Activated T-cell treated with anti-CD3 and anti-CD28 coated beads for 4 hours (primary cell): ENCODE measurements around the gene ANKS1B.

Source experiments
- DNase-seq: peaks from one replicate; pipeline ENCODE4 v3.0.0-alpha.2; 2020

ANKS1B gene

DNA sequence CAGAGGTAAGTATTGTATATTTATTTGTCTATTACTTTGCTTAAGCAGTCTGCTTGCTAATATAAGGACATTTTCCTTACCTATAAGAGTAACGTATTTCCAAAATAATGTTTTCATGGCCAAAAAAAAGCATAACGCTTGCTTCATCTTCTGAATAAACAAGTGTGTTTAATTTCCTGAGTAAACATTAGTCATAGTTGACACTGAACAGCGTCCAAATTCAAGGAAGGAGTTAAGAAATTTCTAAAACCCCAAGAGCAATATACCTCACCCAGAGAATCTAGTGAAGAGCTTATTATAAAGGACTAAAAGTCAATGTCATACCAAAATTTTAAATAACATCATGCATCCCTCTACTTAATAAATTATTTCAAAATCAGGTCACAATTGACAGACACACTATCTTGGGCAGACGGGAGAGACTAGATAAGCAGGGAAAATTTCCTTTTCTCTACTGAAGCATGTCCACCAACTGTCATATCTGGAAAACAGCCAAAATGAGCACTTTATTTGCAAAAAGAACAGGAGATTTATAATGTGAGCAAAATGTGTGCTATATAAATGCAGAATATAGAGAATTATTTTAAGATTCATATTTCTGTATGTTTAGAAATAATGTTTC lies 25.1 kb downstream of the ANKS1B start:
- no peak for DNase-seq

DNA sequence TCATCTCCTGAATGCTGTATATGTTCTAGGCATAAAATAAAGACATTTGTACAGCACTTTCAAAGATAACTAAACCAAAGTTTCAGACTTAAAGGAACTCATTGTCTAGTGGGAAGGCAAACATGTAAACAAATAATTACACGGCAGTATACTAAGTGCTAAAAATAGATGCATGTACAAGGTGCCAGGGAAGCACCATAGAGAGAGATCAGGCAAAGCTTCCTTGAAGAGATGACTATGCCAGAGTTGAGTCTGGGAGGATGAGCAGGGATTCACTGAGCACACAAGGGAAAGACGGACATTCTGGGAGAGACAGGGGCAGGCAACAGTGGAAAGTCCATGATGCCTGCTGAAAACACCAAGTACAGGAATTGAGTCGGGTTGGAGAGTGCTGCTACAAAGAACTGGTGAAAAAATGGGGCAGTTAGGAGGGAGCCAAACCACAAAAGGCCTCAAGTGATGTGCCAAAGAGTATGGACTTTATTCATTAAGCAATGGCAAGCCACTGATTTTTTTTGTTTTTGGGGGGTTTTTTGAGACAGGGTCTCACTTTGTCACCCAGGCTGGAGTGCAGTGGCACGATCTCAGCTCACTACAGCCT lies 26.8 kb downstream of the ANKS1B start:
- no peak for DNase-seq

DNA sequence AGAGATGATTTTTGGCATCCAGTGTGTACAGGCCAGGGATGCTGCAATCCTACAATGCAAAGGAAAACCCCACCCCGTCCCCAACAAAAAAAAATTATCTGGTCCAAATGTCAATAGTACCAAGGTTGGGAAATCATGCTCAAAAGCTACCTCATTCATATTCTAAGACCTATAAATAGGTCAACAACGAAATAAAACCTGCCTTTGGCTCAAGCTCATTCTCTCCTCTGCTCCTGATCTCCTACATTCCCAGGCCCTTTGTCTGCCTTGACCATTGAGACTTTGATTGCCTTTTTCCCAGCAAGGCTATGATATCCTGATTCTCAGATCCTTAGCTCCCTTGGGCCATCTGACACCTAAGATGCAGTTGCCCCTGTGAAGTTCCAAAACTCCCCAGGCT lies 30.0 kb downstream of the ANKS1B start:
- DNase-seq: no peak

DNA sequence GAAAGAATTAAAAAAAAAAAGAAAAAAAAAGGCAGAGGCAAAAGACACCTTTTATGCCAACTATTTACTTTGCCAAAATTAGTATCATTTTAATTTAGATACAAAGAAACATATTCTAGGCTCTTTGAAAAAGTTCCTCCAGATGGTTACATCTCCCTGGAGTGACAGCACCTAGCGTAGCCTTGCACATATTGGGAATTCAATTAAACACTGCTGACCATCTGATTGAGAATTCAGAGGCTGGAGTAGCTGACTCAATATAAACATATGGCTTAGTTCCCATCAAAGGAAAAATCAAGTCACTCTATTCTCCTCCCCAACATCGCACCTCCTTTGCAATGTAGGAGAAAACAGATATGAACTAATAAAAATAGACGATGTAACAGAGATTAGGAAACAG lies 36.4 kb downstream of the ANKS1B start:
- DNase-seq: no peak

DNA sequence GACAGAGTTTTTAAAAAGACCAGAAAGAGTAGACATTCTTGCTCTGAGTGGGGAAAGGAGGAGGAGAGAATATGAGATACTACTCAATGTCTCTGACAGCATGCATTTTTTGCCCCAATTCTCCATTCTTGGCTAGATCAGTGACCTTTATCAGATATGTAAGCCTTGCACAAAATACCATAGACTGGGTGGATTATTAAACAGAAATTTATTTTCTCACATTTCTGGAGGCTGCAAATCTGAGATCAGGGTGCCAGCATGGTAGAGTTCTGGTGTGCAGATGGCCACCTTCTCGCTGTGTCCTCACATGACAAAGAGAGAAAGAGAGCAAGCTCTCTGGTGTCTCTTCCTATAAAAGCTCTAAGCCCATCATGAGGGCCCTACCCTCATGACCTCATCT lies 38.6 kb downstream of the ANKS1B start:
- DNase-seq: no peak

DNA sequence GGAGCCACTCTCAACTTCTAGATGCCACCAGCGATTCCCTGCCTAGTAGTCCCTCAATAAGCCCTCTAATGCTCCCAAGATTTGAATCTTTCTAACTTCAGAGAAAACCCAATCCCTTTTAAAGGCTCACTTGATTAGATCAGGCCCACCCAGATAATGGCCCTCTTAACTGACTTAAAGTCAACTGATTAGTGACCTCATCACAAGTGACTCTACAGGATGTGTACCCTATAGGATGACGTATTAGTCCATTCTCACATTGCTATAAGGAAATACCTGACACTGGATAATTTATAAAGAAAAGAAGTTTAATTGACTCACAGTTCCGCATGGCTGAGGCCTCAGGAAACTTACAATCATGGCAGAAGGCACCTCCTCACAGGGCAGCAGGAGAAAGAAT lies 49.1 kb downstream of the ANKS1B start:
- DNase-seq: no peak

DNA sequence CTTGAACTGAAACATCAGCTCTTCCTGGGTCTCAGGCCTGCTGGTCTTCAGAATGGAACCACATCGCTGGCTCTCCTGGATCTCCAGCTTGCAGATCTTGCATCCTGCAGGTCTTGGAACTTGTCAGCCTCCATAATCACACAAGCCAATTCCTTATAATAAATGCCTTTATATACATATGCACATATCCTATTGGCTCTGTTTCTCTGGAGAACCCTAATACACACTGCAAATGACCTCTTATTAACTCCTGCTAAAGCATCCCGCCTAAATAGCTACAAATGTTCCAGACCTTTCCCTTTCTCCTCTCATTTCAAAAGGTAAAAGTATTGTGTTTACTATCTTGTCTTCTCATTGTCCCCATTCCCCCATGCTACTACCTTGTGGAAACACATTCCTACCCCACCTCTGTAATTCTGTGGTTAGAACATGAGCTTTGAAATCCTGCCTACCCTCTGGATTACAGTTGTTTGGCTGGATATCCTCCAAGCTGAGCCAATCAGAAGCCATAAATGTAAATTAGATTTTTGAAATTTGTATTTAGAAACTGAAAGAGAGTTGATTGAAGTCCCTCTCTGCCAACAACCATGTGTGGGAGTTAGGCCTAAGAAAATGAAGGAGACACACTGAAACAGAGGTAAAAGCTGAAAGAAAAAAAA lies 58.1 kb downstream of the ANKS1B start:
- DNase-seq: no peak

DNA sequence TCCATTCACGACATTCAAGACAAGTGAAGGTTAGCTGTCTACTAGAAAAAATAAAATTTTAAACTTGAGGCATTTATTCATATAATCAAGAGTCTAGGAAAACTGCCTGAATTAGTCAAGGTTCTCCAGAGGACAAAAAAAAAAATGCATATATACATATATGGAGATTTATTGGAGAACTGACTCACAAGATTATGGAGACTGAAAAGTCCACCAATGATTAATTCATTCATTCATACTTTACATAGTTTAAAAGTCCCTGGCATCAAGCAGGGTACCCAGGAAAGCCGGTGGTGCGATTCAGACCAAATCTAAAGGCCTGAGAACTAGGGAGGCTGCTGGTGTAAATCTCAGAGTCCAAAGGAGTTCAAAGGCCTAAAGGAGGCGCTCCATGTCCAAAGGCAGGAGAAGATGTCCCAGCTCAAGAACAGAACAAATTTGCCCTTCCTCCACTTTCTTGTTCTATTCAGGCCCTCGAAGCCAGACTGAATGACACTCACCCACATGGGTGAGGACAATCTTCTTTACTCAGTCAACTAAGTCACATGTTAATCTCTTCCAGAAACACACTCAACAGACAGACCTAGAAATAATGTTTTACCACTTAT lies 64.3 kb downstream of the ANKS1B start:
- no peak for DNase-seq

DNA sequence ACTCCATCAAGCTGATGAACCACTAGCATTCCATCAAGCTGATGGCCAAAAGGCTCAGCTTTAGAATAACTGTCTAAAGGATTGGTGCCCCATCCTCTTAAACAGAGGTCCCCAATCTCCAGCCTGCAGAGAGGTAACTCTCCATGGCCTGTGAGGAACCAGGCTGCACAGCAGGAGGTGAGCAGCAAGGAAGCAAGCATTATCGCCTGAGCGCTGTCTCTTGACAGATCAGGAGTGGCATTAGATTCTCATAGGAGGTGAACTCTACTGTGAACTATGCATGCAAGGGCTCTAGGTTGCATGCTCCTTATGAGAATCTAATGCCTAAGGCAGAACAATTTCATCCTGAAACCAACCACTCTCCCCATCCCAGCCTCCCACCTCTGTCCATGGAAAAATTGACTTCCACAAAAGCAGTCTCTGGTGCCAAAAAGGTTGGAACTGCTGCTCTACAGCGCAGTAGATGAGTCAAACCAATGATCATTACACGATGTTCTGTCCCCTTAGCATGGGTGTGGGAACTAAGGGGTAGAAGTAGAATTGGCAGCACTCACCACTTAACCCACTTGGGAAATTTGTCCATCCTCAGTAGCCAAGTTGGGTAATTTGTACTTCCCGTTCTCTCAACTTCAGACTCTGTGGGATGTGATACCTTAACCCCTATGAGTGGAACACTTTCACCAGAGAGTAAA lies 66.9 kb downstream of the ANKS1B start:
- no peak for DNase-seq

DNA sequence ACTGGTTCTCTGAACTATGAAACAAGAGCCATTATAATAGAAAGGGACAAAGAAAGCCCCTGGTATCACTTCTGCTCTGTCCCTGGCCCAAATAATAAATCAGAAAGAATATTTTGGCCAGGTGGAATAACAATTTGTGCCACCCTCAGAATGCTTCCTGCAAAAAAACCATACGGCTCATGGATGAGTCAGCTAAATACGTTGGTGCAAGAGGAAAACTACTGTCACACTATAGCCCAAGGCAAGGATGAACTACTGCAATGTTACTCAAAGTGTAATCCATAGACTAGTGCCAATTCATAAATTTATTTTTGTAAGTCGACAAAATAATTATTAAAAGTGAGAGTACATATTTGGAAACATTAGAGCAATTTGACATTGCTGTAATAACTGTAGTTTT lies 68.2 kb downstream of the ANKS1B start:
- no peak for DNase-seq

DNA sequence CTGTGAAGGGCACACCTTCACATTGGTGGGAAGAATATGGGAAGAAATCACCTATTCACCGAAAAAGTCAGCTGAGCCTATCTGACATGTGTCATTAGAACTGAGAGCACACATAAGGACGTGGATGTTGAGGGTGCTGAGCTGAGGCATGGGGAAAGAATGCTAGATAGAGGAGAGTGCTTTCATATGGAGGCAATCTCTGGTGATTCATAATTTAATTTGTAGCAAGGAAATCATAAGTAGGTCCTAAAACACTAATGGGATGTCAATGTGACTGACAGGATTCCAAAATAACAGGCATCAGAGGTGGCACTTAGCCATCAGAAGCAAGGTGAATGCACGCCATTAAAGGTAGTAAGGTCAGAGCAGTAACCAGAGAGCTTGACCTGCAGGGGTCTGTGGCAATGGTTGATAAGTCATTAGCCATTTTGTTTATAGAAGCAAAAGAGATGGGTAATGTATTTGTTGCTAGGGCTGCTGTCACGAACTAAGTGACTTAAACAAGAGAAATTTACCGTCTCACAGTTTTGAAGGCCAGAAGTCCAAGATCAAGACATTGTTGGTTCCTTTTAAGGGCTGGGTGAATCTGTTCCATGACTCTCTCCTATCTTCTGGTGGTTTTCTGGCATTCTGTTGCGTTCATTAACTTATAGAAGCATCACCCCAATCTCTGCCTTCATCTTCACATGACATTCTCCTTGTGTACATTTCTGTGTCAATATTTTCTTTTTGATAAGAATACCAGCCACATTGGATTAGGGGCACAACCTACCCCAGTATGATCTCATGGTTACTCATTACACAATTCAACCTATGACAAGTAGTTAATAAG lies 69.3 kb downstream of the ANKS1B start:
- no peak for DNase-seq

DNA sequence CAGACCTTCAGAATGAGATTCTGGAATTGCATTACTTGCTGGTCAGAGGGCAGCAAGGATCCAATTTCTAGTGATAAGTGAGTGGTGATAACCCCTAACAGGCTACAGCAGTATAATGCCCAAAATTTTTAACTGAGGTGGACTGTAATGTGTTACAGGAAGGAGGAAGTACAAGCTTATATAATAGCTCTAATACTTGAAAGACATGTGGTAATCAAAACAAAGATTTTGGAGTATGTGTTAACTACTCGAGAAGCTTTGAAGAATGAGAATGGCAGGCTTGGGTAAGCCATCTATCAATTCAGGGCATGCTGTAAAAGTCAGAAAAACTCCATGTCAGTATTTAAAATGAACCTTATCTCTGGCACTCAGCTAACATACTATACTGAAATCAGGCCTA lies 70.5 kb downstream of the ANKS1B start:
- no peak for DNase-seq

DNA sequence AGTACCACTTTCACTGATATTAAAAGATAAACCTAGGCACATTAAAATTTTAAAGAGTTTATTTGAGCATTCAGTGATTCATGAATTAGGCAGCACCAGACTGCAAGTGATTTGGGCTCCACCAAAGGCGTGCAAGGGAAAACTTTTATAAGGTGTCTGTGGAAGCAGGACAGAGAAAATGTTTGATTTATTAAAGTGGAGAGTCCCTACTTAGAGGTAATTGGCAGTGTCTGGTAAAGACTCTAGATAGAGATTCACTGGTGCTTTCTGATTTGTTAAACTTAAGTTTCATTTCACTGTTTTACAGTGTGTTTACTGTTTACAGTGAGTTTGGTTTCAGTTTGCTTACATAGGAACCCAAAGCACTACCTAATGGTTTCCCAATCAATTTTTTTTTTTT lies 72.8 kb downstream of the ANKS1B start:
- DNase-seq: no peak

DNA sequence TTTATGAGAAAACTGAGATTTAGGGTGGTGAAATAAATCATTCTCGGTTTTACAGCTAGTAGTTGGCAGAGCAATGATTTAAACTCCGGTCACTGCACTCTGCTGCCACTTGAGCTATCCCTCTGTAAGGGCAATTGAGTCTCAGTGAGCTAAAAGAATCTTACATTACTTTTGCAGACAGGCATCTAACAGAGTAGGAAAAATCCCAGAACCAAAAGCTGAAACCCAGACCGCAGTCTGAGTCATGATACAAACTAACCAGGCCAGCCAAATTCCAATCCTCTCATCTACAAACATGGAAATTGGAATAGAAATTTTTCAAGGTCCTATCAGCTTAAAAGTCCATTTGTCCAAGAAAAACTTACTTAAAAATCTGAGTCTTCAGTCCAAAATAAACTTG lies 73.7 kb downstream of the ANKS1B start:
- no peak for DNase-seq

DNA sequence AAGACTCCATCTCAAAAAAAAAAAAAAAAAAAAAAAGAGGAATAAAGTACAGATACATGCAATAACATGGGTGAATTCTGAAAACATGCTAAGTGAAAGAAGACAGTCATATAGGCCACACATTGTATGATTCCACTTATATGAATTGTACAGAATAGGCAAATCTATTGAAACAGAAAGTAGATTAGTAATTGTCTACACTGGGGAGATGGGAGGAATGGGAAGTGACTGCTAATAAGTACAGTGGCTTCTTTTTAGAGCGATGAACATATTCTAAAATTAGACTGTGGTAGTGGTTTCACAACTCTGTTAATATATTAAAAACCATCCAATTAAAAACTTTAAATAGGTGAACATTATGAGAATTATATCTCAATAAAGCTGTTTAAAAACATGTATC lies 74.4 kb downstream of the ANKS1B start:
- no peak for DNase-seq

DNA sequence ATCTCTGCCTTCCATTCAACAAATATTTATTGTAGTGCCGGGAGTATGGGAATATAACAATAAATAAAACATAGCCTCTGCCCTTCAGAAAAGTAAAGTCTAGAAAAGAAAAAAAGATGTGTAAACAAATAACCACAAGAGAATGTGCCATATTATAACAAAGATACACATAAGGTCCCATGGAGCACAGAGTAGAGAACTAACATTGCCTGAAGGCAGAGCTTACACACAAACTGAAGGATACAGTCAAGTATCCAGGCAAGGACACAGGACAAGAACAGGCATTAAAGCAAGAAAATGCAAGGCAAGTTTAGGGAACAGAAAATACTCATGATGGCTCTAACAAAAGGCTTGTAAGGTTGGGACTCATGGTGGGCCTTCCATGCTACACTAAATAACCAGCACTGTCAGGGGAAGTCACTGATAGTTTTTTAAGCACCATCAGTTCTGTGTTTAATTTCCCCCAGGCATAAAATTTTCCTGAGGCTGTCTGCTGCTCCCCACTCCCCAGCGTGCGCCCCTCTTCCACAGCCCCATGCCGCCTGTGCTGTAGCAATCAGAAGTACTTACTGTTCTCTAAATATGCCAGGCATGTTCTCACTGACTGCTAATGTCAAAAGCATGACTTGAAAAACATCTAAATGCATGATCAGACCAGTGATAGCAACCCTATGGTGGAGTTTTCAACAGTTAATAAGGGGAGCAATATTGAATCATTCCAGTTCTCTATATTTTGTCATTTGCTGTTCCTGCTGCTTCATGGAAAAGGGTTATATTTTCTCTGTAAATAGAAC lies 77.8 kb downstream of the ANKS1B start:
- DNase-seq: no peak

DNA sequence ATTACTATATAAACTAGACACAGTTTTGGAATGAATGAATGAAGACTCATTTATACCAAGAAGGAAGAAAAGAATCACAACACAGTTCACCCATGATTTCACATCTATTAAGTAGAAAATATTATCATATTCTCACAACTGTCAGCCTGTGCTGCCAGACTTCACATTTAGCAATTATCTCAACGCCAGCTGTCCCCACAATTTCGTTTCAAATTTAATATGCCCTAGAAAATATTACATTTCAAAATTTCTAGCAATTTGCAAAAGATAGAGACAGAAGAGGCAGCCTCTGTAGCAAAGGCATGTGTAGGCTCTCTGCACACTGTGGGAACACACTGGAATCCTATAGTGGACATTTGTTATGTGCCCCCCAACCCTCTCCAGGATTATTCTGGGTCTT lies 83.6 kb downstream of the ANKS1B start:
- no peak for DNase-seq

DNA sequence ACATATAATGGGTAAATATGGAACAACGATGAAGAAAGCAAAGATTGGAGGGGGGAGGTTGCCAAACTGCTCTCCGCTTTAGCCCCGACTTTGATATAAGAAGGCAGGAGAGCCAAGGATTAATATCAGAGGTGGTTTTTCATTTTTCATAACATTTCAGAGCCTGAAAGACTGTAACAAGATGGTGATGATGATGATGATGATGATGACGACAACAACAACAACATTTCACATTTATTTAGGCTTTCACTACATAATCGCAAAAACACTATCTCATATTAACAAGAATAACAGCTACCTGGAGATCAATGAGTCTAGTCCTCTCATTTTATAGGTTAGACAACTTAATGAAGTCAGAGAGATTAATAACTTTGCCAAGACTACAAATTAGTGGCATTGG lies 86.1 kb downstream of the ANKS1B start:
- DNase-seq: no peak

DNA sequence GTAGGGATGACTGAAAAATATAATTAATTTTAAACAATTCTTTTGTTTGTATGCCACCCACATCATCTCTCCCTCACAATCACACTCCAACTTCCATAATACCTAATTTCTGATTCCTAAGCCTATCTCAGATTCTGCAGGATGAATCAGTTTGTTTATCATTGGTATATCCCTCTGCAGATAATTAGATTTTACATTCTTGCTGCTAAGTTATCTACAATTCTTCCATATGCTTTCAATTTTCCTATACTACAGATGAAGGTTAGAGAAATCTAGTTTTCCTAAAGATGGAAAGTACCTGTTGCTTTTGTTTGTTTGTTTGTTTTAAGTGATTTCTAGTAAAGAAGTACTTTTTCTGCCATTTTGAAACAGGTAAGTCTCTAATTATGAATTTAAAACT lies 105.3 kb downstream of the ANKS1B start:
- no peak for DNase-seq

DNA sequence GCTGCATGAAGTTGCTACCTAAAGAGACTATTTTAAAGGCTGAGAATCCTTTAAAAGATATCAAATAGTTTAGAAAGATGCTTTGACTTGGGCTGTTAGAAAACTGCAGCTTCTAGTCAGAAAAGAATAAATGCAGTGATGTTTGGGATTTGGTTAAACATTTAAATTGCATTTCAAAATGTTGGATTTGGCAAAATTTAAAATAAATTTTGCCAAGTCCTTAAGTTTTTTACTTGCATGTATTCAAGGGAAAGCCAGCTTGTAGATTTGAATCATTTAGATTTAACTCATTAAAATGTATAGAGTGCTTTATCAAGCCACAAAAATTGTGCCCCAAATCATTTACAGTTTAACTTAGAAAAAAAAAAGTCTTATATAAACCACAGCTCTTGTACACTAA lies 109.7 kb downstream of the ANKS1B start:
- no peak for DNase-seq

DNA sequence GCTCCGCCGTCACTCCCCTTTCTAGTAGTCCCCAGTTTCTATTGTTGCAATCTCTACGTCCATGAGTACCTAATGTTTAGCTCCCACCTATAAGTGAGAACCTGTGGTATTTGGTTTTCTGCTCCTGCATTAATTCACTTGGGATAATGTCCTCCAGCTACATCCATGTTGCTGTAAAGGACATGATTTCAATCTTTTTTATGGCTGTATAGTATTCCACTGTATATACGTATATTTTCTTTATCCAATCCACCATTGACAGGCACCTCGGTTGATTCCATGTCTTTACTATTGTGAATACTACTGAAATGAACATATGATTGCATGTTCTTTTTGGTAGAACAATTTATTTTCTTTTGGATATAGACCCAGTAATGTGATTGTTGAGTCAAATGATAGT lies 114.7 kb downstream of the ANKS1B start:
- DNase-seq: no peak

DNA sequence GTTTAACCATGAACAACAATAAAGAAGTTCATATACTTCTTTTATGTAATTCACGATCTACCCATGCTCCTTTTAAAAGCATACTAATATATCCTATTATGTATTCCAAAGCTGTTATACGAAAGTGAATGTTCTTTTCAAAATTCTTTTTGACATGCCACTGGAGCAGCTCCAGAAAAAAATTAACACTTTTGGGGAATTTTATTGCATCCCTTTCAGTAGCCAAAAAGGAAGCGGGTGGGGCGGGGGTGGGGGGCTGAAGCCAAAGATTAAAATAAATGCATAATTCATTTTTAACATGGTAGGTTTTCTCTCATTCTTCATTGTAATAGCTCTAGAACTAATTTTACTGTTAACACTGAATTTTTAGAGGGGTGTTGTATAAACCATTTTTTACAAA lies 123.0 kb downstream of the ANKS1B start:
- no peak for DNase-seq
